ENCODE measurements around the gene PRKCH.

DNA sequence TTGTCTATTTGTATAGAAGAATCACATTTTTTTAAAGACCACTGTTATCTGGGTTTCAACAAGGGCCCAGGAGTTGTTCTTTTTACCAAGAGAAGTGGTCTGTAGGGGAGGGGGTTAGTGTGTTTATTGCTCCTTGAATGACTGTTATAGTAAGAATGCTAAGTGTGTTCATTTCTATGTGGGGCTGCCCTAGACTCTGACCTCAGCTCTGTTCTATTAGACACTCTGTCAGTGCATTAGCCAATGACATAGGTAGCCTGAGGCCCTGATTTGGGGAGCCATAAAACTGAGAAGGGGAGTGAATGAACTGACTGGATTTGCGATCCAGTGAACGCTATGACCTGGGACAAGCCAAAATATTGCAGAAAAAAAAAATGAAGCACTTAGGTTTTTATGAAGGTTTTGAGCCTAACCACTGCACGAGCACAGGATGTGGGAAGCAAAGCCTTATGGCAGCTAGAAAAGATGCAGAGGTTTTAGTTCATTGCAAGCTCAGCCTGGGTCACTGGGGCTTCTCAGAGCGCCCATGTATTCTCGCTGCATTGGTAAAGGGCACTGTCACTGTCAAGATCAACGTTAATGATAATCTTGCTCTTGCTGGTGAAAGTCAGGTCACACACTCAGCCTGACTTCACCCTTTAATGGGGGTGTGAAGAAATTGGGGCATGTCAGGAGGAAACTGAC is 63.8 kb downstream of the PRKCH start:
- TF ChIP-seq CTCF (IDR thresholded peaks at IDR 0.05; ENCODE audit: low read depth, low read length) (no peak), MYC (IDR thresholded peaks at IDR 0.05; ENCODE audit: low read depth, low read length) (no peak)

Measured in NB4 (cell line).